SK-N-SH treated with all-trans-retinoic acid at 6 μM for 48 hours (cell line): ENCODE results near the gene TMEM263.

ENCODE experiments used
- ATAC-seq: fragments of 200-7000 bp; cut with Tn5 transposase; 3 replicates; pipeline ENCODE4 v1.9.1; 2020; ENCODE audit warnings: mild to moderate bottlenecking, moderate library complexity
- ARNTL ChIP-seq: fragments of 450-650 bp; formaldehyde crosslinking; IDR thresholded peaks from 2 replicates; pipeline ENCODE4 v1.5.0; 2020; ENCODE audit warnings: low read depth, mild to moderate bottlenecking, moderate library complexity, borderline replicate concordance
- BACH2 ChIP-seq: fragments of 250-450 bp; sonication (Bioruptor Pico); IDR thresholded peaks from 2 replicates; pipeline ENCODE4 v1.9.0; 2021; ENCODE audit warnings: mild to moderate bottlenecking, borderline replicate concordance
- CSDC2 ChIP-seq: fragments of 250-450 bp; sonication (Bioruptor Pico); IDR thresholded peaks from 2 replicates; pipeline ENCODE4 v1.5.0; 2020; ENCODE audit warnings: mild to moderate bottlenecking, moderate library complexity
- CSRNP3 ChIP-seq: fragments of 250-450 bp; sonication (Bioruptor Pico); IDR thresholded peaks from 2 replicates; pipeline ENCODE4 v1.5.1; 2021; ENCODE audit warnings: mild to moderate bottlenecking, moderate library complexity
- ESRRG ChIP-seq: fragments of 250-450 bp; sonication (Bioruptor Pico); IDR thresholded peaks from 2 replicates; pipeline ENCODE4 v1.6.1; 2021; ENCODE audit warnings: mild to moderate bottlenecking
- GLIS3 ChIP-seq: fragments of 250-450 bp; sonication (Bioruptor Pico); IDR thresholded peaks from 2 replicates; pipeline ENCODE4 v1.5.0; 2020; ENCODE audit warnings: mild to moderate bottlenecking, moderate library complexity
- ISL1 ChIP-seq: fragments of 250-450 bp; sonication (Bioruptor Pico); IDR thresholded peaks from 2 replicates; pipeline ENCODE4 v2.1.2; 2022; ENCODE audit warnings: mild to moderate bottlenecking, moderate library complexity
- OSR1 ChIP-seq: fragments of 250-450 bp; sonication (Bioruptor Pico); IDR thresholded peaks from 2 replicates; pipeline ENCODE4 v1.8.0; 2022; ENCODE audit warnings: moderate library complexity, mild to moderate bottlenecking, inconsistent platforms
- PATZ1 ChIP-seq: fragments of 250-450 bp; sonication (Bioruptor Pico); IDR thresholded peaks from 2 replicates; pipeline ENCODE4 v1.8.0; 2020; ENCODE audit warnings: mild to moderate bottlenecking, moderate library complexity, borderline replicate concordance
- POU6F1 ChIP-seq: fragments of 250-450 bp; sonication (Bioruptor Pico); IDR thresholded peaks from 2 replicates; pipeline ENCODE4 v1.8.0; 2021; ENCODE audit warnings: low read depth, mild to moderate bottlenecking, moderate library complexity, borderline replicate concordance
- PPARA ChIP-seq: fragments of 250-450 bp; sonication (Bioruptor Pico); IDR thresholded peaks from 2 replicates; pipeline ENCODE4 v1.5.0; 2020; ENCODE audit warnings: mild to moderate bottlenecking, borderline replicate concordance
- RARB ChIP-seq: fragments of 250-450 bp; sonication (Bioruptor Pico); IDR thresholded peaks from 2 replicates; pipeline ENCODE4 v1.8.0; 2021; ENCODE audit warnings: mild to moderate bottlenecking, moderate library complexity
- SNAI2 ChIP-seq: fragments of 250-450 bp; sonication (Bioruptor Pico); IDR thresholded peaks from 2 replicates; pipeline ENCODE4 v1.5.0; 2020; ENCODE audit warnings: mild to moderate bottlenecking, moderate library complexity
- TCF4 ChIP-seq: fragments of 250-450 bp; sonication (Bioruptor Pico); IDR thresholded peaks from 2 replicates; pipeline ENCODE4 v1.8.0; 2021; ENCODE audit warnings: mild to moderate bottlenecking, moderate library complexity, borderline replicate concordance
- TOX ChIP-seq: fragments of 250-450 bp; sonication (Bioruptor Pico); IDR thresholded peaks from 2 replicates; pipeline ENCODE4 v1.8.0; 2021; ENCODE audit warnings: mild to moderate bottlenecking, moderate library complexity, borderline replicate concordance
- TSHZ2 ChIP-seq: fragments of 250-450 bp; sonication (Bioruptor Pico); IDR thresholded peaks from 2 replicates; pipeline ENCODE4 v1.5.0; 2020; ENCODE audit warnings: mild to moderate bottlenecking, moderate library complexity
- ZC3H10 ChIP-seq: fragments of 250-450 bp; sonication (Bioruptor Pico); IDR thresholded peaks from 2 replicates; pipeline ENCODE4 v1.5.1; 2021; ENCODE audit warnings: mild to moderate bottlenecking, moderate library complexity
- ZFP3 ChIP-seq: fragments of 250-450 bp; sonication (Bioruptor Pico); IDR thresholded peaks from 2 replicates; pipeline ENCODE4 v1.5.0; 2020; ENCODE audit warnings: mild to moderate bottlenecking, moderate library complexity
- ZFP30 ChIP-seq: fragments of 450-650 bp; formaldehyde crosslinking; IDR thresholded peaks from 2 replicates; pipeline ENCODE4 v1.5.0; 2022; ENCODE audit warnings: mild to moderate bottlenecking, moderate library complexity
- ZNF565 ChIP-seq: fragments of 450-650 bp; formaldehyde crosslinking; conservative IDR thresholded peaks from 2 replicates; pipeline ENCODE4 v1.5.0; 2020; ENCODE audit warnings: low read depth, mild to moderate bottlenecking, moderate library complexity
- ZNF70 ChIP-seq: fragments of 450-650 bp; formaldehyde crosslinking; IDR thresholded peaks from 2 replicates; pipeline ENCODE4 v1.5.0; 2020; ENCODE audit warnings: mild to moderate bottlenecking, moderate library complexity
- ZNF8 ChIP-seq: fragments of 450-650 bp; formaldehyde crosslinking; IDR thresholded peaks from 2 replicates; pipeline ENCODE4 v1.5.0; 2020; ENCODE audit warnings: mild to moderate bottlenecking, moderate library complexity

TMEM263 gene

GRCh38 chr12:106971065-106971464 is 15.4 kb downstream of the TMEM263 start:
- TF ChIP-seq PATZ1 (no peak), ZFP3 (CRISPR knock-in tag) (no peak), ESRRG (CRISPR knock-in tag) (no peak), ZNF565 (CRISPR knock-in tag) (no peak), CSRNP3 (no peak), ZNF8 (CRISPR knock-in tag) (no peak), OSR1 (no peak), BACH2 (CRISPR knock-in tag) (no peak)
- no peak for ATAC-seq

GRCh38 chr12:106973545-106973944 is 17.8 kb downstream of the TMEM263 start:
- no peak for ATAC-seq
- TF ChIP-seq ZFP30 (no peak), TOX (CRISPR knock-in tag) (no peak), ZNF8 (CRISPR knock-in tag) (no peak), ZFP3 (CRISPR knock-in tag) (no peak), ISL1 (CRISPR knock-in tag) (peak; percentile 54)
- TF ChIP-seq, all 23 proteins: peak for 1

GRCh38 chr12:106974511-106974910 is 18.8 kb downstream of the TMEM263 start:
- ATAC-seq = no peak
- TF ChIP-seq ZFP30 (no peak), ARNTL (CRISPR knock-in tag) (no peak), CSRNP3 (no peak), TSHZ2 (no peak), ISL1 (CRISPR knock-in tag) (no peak), OSR1 (no peak), TOX (CRISPR knock-in tag) (no peak), ESRRG (CRISPR knock-in tag) (no peak), SNAI2 (no peak), ZNF565 (CRISPR knock-in tag) (no peak), ZNF8 (CRISPR knock-in tag) (no peak), ZFP3 (CRISPR knock-in tag) (no peak), CSDC2 (CRISPR knock-in tag) (no peak)

GRCh38 chr12:106975098-106975497 is 19.4 kb downstream of the TMEM263 start:
- TF ChIP-seq ZFP3 (CRISPR knock-in tag) (no peak), ZNF70 (CRISPR knock-in tag) (no peak), RARB (no peak), SNAI2 (no peak), ZNF8 (CRISPR knock-in tag) (no peak), ZNF565 (CRISPR knock-in tag) (no peak), ZC3H10 (CRISPR knock-in tag) (no peak), ESRRG (CRISPR knock-in tag) (no peak), POU6F1 (CRISPR knock-in tag) (no peak), ZFP30 (no peak), ISL1 (CRISPR knock-in tag) (no peak), ARNTL (CRISPR knock-in tag) (no peak), CSRNP3 (no peak), BACH2 (CRISPR knock-in tag) (no peak), GLIS3 (CRISPR knock-in tag) (no peak), CSDC2 (CRISPR knock-in tag) (no peak), PPARA (CRISPR knock-in tag) (no peak), TCF4 (no peak), PATZ1 (no peak)

More at GRCh38 chr12:106975098-106975497, 19.4 kb downstream of the TMEM263 start:
- no peak for ATAC-seq
